NT2/D1 (cell line): ENCODE results near the gene SHLD2.
"Not testable (repeated sequence)": the region's sequence is repeated elsewhere in the genome, so short reads cannot be mapped to it uniquely, and the experiment has no call there.

Experiments
- SUZ12 ChIP-seq: IDR thresholded peaks from 2 replicates; pipeline ENCODE4 v1.6.1; 2011; ENCODE audit not compliant: insufficient read length, insufficient read depth; ENCODE audit errors: extremely low read depth
- YY1 ChIP-seq: IDR thresholded peaks from 2 replicates; pipeline ENCODE4 v1.6.1; 2011; ENCODE audit not compliant: insufficient read length, insufficient read depth
- ZNF274 ChIP-seq: IDR thresholded peaks from 2 replicates; pipeline ENCODE4 v1.6.1; 2011; ENCODE audit warnings: mild to moderate bottlenecking, low read depth, low read length

- not testable (repeated sequence) for TF ChIP-seq SUZ12, YY1, ZNF274
These were observed 23.1 kb downstream of the SHLD2 start for GRCh38 chr10:87118122-87118521.
